HepG2 (cell line): ENCODE results near the gene GPR15LG.

Experiments used
- CTCF ChIP-seq: sonication (generic); formaldehyde crosslinking; IDR thresholded peaks from 2 replicates; pipeline ENCODE4 v1.5.0; 2020; ENCODE audit warnings: mild to moderate bottlenecking, missing genetic modification reagents, moderate library complexity
- DPF2 ChIP-seq: sonication (generic); formaldehyde crosslinking; IDR thresholded peaks from 2 replicates; pipeline ENCODE4 v1.4.0; 2020; ENCODE audit warnings: mild to moderate bottlenecking, low read depth, missing genetic modification reagents, borderline replicate concordance
- EP300 ChIP-seq, 3 experiments: sonication (generic) in 1 of 3; formaldehyde crosslinking in 1 of 3; IDR thresholded peaks; 2 replicates each; pipeline versions ENCODE4 v1.5.1 to v1.6.1; 2011 to 2020; ENCODE audit warnings: low read depth in 2 of 3, low read length in 2 of 3, borderline replicate concordance in 1 of 3, improper control_type of control experiment in 1 of 3, mild to moderate bottlenecking in 1 of 3, missing genetic modification reagents in 1 of 3, moderate library complexity in 1 of 3
- MEIS1 ChIP-seq: sonication (generic); formaldehyde crosslinking; IDR thresholded peaks from 2 replicates; pipeline ENCODE4 v1.9.0; 2021; ENCODE audit warnings: mild to moderate bottlenecking, missing genetic modification reagents, moderate library complexity, borderline replicate concordance
- ZNF138 ChIP-seq: sonication (generic); formaldehyde crosslinking; IDR thresholded peaks from 2 replicates; pipeline ENCODE4 v1.5.0; 2020; ENCODE audit warnings: mild to moderate bottlenecking, low read depth, missing genetic modification reagents

GRCh38 chr10:84196083-84196482 is 22.5 kb downstream of the GPR15LG start:
- no peak for TF ChIP-seq EP300 (IDR thresholded peaks at IDR 0.05; ENCODE audit: low read depth in 2 of 2, low read length in 2 of 2)
- TF ChIP-seq EP300 (CRISPR knock-in tag; IDR thresholded peaks at IDR 0.05; ENCODE audit: borderline replicate concordance): no peak
- no peak for TF ChIP-seq DPF2 (CRISPR knock-in tag)
- no peak for TF ChIP-seq CTCF (CRISPR knock-in tag)
- no peak for TF ChIP-seq MEIS1
- TF ChIP-seq ZNF138: no peak
